Activated naive CD8-positive, alpha-beta T cell treated with anti-CD3 and anti-CD28 coated beads, Interleukin-2, amount 10 ng/mL, durations not matched to agents 7 days and 5 days (primary cell): Measurements from ENCODE around the gene RDM1. TPM values are rescaled to one million over a fixed set of nuclear protein-coding genes. Genes with fewer than 3 reads are reported as not detected.
A peak's percentile ranks its signal among the peaks of the same experiment; 100 is the strongest.

ENCODE experiments used
- ATAC-seq: fragments of 150-1000 bp; cut with Tn5 transposase; one replicate; pipeline ENCODE4 v1.10.0; 2021; ENCODE audit warnings: low read depth, moderate library complexity
- POLR2A ChIA-PET: fragments of 350-600 bp; sonication (Branson Sonifier 250); formaldehyde crosslinking; loops from one replicate; lab custom pipeline; 2021; ENCODE audit warnings: antibody characterized with exemption; lab: Charles Lee
- DNase-seq: peaks from one replicate; pipeline ENCODE4 v3.0.0; 2021
- H3K27ac Mint-ChIP-seq: one replicate; pipeline ENCODE4 v1.8.0; 2022; ENCODE audit warnings: mild to moderate bottlenecking, mixed read lengths
- H3K27me3 Mint-ChIP-seq: one replicate; pipeline ENCODE4 v1.8.0; 2022; ENCODE audit warnings: mild to moderate bottlenecking, moderate library complexity, mixed read lengths
- H3K36me3 Mint-ChIP-seq: one replicate; pipeline ENCODE4 v1.8.0; 2021; ENCODE audit warnings: mild to moderate bottlenecking, mixed read lengths
- H3K4me1 Mint-ChIP-seq: one replicate; pipeline ENCODE4 v1.8.0; 2021; ENCODE audit warnings: mixed read lengths
- H3K4me3 Mint-ChIP-seq: one replicate; pipeline ENCODE4 v1.8.0; 2022; ENCODE audit warnings: mild to moderate bottlenecking, moderate library complexity, mixed read lengths
- H3K9me3 Mint-ChIP-seq: one replicate; pipeline ENCODE4 v1.8.0; 2021; ENCODE audit warnings: mixed read lengths
- total RNA-seq, 2 experiments: library from RNA; stranded (reverse); gene quantifications; one replicate each; pipeline ENCODE4 v1.2.3, GENCODE V29; 2021

Gene RDM1
- total RNA-seq, 2 experiments from 2014 or later: 17.3 to 25.0 TPM

DNA sequence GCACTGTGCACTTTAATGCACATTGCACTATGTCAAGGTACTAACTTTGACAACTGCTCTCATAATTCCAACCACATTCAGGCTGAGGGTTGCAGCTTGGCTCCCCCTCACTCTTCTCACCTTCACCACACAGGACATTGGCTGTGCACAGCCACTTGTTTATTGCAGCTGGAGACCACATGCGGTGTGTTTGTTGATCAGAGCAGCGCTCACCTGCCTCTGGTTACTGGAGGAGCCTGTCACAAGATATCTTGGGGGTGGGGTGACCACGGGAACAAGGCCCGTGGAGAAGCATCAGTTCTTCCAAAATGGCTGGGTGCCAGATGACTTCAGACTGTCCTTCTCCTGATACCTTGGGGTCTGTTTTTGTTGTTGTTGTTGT, 39.8 kb downstream of the RDM1 start:
- Mint-ChIP-seq H3K4me3 (peak overlapping the region; percentile 59), H3K36me3 (peaks cover 4% of the 10 kb centered on the region), H3K27ac (peak overlapping the region; percentile 88), H3K27me3 (no peaks in the 10 kb centered on the region), H3K9me3 (no peaks in the 10 kb centered on the region), H3K4me1 (peaks cover 59% of the 10 kb centered on the region)
- POLR2A ChIA-PET: interaction anchor here (0.5 to 5.8 kb wide), 10 partner anchors 8 to 355 kb away, joined by 3 to 82 read pairs (median 12); partner anchors contain the start of genes CCL5, RDM1 and TAF15
- DNase-seq (peak; percentile 72), ATAC-seq (peak; percentile 73)

GRCh38 chr17:35889818-35890773, 40.5 kb downstream of the RDM1 start:
- peak overlapping the region; percentile 88 for H3K27ac Mint-ChIP-seq
- DNase-seq: no peak
- H3K4me3 Mint-ChIP-seq: peak overlapping the region; percentile 59
- H3K36me3 Mint-ChIP-seq: peaks cover 6% of the 10 kb centered on the region
- H3K4me1 Mint-ChIP-seq: peaks cover 55% of the 10 kb centered on the region
- no peaks in the 10 kb centered on the region for H3K27me3 Mint-ChIP-seq
- peak; percentile 12 for ATAC-seq
- H3K9me3 Mint-ChIP-seq: no peaks in the 10 kb centered on the region
- POLR2A ChIA-PET: interaction anchor here (0.5 to 5.8 kb wide), 11 partner anchors 8 to 354 kb away, joined by 3 to 82 read pairs (median 10); partner anchors contain the start of genes CCL5, RDM1 and TAF15

DNA sequence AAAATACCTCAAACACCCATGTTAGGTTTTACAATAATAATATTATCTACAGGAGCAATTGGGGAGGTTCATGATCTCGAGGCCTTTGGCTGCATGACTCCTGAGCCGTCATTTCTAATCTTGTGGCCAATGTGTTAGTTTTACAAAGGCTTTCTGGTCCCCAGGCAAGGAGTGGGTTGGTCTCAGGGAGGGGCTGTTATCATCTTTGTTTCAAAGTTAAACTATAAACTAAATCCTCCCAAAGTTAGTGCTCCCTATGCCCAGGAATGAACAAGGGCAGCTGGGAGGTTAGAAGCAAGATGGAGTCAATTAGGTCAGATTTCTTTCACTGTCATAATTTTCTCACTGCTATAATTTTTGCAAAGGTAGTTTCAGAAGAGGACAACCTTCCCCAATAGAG, 41.3 kb downstream of the RDM1 start:
- POLR2A ChIA-PET: interaction anchor here (0.6 to 5.8 kb wide), 8 partner anchors 9 to 116 kb away, joined by 3 to 82 read pairs (median 12); partner anchors contain the start of gene CCL5
- DNase-seq: no peak
- ATAC-seq: peak; percentile 34

GRCh38 chr17:35879773-35880654, 50.6 kb downstream of the RDM1 start, which contains the start of gene CCL5:
TSS of gene CCL5 (minus strand) at chr17:35880360.
- H3K4me1 Mint-ChIP-seq: peaks cover 53% of the 10 kb centered on the region
- POLR2A ChIA-PET: interaction anchor here (0.6 to 5.4 kb wide), 13 partner anchors 9 to 657 kb away, joined by 3 to 82 read pairs (median 4); partner anchors contain the start of genes RDM1 and TAF15

More for the DNA sequence above, 41.3 kb downstream of the RDM1 start:
- Mint-ChIP-seq H3K27me3 (no peaks in the 10 kb centered on the region), H3K27ac (peak overlapping the region; percentile 88), H3K9me3 (no peaks in the 10 kb centered on the region), H3K4me1 (peaks cover 54% of the 10 kb centered on the region), H3K36me3 (peaks cover 6% of the 10 kb centered on the region), H3K4me3 (peak overlapping the region; percentile 47)

GRCh38 chr17:35878361-35878760, 52.2 kb downstream of the RDM1 start:
- H3K36me3 Mint-ChIP-seq: peaks cover 20% of the 10 kb centered on the region
- H3K27me3 Mint-ChIP-seq: no peaks in the 10 kb centered on the region
- H3K9me3 Mint-ChIP-seq: no peaks in the 10 kb centered on the region
- ATAC-seq (no peak), DNase-seq (no peak)
- peak overlapping the region; percentile 84 for H3K27ac Mint-ChIP-seq
- peaks cover 58% of the 10 kb centered on the region for H3K4me1 Mint-ChIP-seq
- POLR2A ChIA-PET: interaction anchor here (2.8 to 5.4 kb wide), 4 partner anchors 13 to 52 kb away, joined by 15 to 82 read pairs (median 22); partner anchors contain the start of gene RDM1
- peak overlapping the region; percentile 81 for H3K4me3 Mint-ChIP-seq

More at GRCh38 chr17:35879773-35880654, 50.6 kb downstream of the RDM1 start, which contains the start of gene CCL5:
- Mint-ChIP-seq H3K36me3 (peaks cover 19% of the 10 kb centered on the region), H3K27ac (peak within 1 kb of the TSS; percentile 85), H3K9me3 (no peaks in the 10 kb centered on the region), H3K27me3 (no peaks in the 10 kb centered on the region), H3K4me3 (peak within 1 kb of the TSS; percentile 81)
- peak; percentile 80 for ATAC-seq
- DNase-seq: peak; percentile 67

DNA sequence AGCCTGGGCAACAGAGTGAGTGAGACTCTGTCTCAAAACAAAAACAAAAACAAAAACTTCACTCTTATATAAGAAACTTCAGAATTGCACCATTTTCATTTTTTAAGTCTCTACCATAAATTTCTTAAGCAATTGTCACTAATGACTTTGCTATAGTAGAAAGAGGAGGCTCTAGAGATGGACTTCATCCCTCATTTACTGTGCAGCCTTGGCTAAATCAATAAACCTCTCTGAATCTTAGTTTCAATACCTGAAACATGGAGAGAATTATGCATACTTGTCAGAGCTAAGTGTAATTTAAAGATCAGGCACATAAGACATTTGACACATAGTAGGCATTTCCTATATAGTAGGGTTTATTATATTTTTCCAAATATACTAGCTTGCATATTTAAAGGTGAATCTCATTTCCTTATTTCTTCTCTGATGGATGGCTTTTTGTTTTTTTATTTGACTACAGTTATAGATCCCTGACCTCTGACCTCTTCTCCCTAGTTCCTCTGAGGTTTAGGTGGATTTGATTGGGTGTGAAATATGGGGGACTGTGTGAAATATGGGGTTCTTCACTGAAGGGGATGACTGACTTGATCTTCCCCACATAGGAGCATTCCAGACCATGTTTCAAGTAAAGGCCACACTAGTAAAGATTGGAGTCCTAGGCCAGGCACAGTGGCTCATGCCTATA, 53.1 kb downstream of the RDM1 start:
- Mint-ChIP-seq H3K4me3 (peak overlapping the region; percentile 69), H3K36me3 (peaks cover 20% of the 10 kb centered on the region), H3K4me1 (peaks cover 60% of the 10 kb centered on the region), H3K27ac (peak overlapping the region; percentile 81), H3K27me3 (no peaks in the 10 kb centered on the region), H3K9me3 (no peaks in the 10 kb centered on the region)
- POLR2A ChIA-PET: interaction anchor here (2.3 to 5.4 kb wide), 6 partner anchors 14 to 68 kb away, joined by 12 to 82 read pairs (median 22); partner anchors contain the start of gene TAF15
- DNase-seq (no peak), ATAC-seq (no peak)

DNA sequence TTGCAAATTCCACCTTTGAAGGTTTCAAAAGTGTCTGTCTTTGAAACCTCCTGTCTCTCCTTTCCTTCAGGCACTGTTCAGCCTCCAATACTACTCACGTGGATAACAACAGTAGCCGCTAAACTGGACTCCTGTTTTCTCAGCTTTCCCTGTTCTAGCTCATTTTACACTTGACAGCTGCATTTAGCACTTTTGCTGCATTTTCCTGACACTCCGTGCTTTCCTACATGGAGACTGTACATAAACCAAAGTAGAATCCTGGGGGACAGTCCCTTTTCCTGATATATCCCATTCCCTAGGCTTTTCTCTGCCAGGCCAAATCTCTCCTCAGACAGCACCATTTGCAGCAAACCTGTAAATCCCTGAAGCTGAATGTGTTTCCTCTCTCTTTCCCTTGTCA, 54.0 kb downstream of the RDM1 start:
- Mint-ChIP-seq H3K4me3 (peak overlapping the region; percentile 48), H3K27ac (peak overlapping the region; percentile 93), H3K4me1 (peaks cover 64% of the 10 kb centered on the region), H3K27me3 (no peaks in the 10 kb centered on the region), H3K36me3 (peaks cover 26% of the 10 kb centered on the region), H3K9me3 (no peaks in the 10 kb centered on the region)
- POLR2A ChIA-PET: interaction anchor here (0.6 to 3.3 kb wide), 8 partner anchors 10 to 67 kb away, joined by 3 to 30 read pairs (median 8); partner anchors contain the start of gene TAF15
- DNase-seq: no peak
- no peak for ATAC-seq

- ATAC-seq (no peak), DNase-seq (no peak)
- Mint-ChIP-seq H3K9me3 (no peaks in the 10 kb centered on the region), H3K27ac (peak overlapping the region; percentile 93), H3K36me3 (peaks cover 27% of the 10 kb centered on the region), H3K4me1 (peaks cover 67% of the 10 kb centered on the region), H3K4me3 (peak overlapping the region; percentile 48), H3K27me3 (no peaks in the 10 kb centered on the region)
- POLR2A ChIA-PET: interaction anchor here (0.6 to 3.3 kb wide), 10 partner anchors 9 to 66 kb away, joined by 3 to 30 read pairs (median 6); partner anchors contain the start of gene TAF15
Observed at GRCh38 chr17:35875800-35876139, 54.8 kb downstream of the RDM1 start.

DNA sequence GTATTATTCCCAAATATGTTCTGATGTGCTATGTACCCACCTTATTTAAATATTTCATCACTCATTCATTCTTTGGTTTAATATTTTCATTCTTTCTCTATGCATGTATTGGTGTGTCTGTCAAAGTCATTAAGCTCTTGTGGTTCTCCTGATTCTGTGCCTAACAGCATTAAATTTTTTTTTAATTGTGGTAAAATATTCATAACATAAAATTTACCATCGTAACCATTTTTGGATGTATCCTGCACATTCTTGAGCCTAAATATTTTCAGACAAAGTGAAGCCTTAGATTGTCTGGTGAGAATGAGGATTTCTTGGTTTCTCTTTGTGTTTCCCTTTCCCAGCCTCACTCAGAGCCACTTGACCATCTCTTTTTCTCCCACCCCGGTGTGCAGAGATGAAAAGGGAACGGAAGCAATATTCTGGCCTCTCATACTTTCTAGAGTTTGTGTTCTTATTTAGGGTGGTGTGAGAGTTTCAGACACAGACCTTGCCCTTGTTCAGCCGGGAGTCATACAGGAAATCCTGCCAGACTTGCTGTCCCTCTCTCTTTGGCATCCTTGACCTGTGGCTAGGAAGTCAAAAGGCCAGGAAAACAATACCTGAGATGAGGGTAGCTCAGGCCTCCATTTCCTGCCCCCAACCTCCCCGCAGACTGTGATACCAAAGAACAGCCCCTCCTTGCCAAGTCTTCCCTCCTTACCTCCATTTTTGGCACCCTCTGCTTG, 55.3 kb downstream of the RDM1 start:
- no peaks in the 10 kb centered on the region for H3K9me3 Mint-ChIP-seq
- H3K27me3 Mint-ChIP-seq: no peaks in the 10 kb centered on the region
- peaks cover 27% of the 10 kb centered on the region for H3K36me3 Mint-ChIP-seq
- H3K27ac Mint-ChIP-seq: peak overlapping the region; percentile 93
- H3K4me3 Mint-ChIP-seq: peak overlapping the region; percentile 48
- peak; percentile 51 for DNase-seq
- H3K4me1 Mint-ChIP-seq: peaks cover 64% of the 10 kb centered on the region
- POLR2A ChIA-PET: interaction anchor here (1.0 to 3.3 kb wide), 9 partner anchors 9 to 66 kb away, joined by 3 to 30 read pairs (median 6); partner anchors contain the start of gene TAF15
- peak; percentile 12 for ATAC-seq

DNA sequence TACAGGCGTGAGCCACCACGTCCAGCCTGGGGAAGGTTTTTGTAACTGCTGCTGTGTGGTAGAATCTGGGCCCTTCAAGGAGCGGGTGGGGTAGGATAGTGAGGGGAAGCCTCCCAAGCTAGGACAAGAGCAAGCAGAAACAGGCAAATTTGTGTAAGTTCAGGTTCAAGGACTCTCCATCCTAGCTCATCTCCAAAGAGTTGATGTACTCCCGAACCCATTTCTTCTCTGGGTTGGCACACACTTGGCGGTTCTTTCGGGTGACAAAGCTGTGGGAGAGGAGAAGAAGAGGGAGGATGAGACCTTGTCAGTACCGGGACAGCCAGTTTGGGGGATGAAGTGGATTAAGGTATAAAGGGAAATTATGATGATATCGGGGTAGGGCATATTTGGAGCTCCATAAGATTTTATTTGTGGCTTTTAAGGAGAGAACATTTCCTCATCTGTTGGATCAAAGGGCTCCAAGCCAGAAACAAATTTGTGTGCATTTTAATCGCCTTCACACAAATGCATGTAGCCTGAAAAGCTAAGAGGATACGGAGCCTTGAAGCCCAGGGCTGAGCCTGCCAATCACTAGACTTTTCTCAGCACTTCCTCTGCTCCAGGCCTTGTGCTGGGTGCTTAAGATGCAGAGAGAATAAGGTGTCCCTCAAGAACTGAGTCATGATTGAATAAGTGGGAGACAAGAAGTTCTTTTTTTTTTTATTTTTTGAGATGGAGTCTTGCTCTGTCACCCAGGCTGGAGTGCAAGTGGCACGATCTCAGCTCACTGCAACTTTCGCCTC, 58.2 kb downstream of the RDM1 start:
- H3K4me3 Mint-ChIP-seq: peak overlapping the region; percentile 42
- ATAC-seq (no peak), DNase-seq (no peak)
- no peaks in the 10 kb centered on the region for H3K27me3 Mint-ChIP-seq
- H3K9me3 Mint-ChIP-seq: no peaks in the 10 kb centered on the region
- peak overlapping the region; percentile 73 for H3K27ac Mint-ChIP-seq
- peaks cover 44% of the 10 kb centered on the region for H3K4me1 Mint-ChIP-seq
- peaks cover 21% of the 10 kb centered on the region for H3K36me3 Mint-ChIP-seq
- POLR2A ChIA-PET: interaction anchor here (0.6 to 2.0 kb wide), 8 partner anchors 10 to 63 kb away, joined by 3 to 16 read pairs (median 8); partner anchors contain the start of gene TAF15
